A549 (cell line): ENCODE data around the gene SP140L. TPM values are rescaled to one million over a fixed set of nuclear protein-coding genes. Genes with fewer than 3 reads are reported as not detected.

Source experiments
- ATAC-seq, 2 experiments: fragments of 200-7000 bp in 1 of 2; fragments of >200 bp in 1 of 2; cut with Nextera tagmentation in 1 of 2; cut with Tn5 transposase in 1 of 2; 3 replicates each; pipeline versions ENCODE4 v1.8.0 to v1.9.1; 2018 to 2020; ENCODE audit warnings: mild to moderate bottlenecking in 1 of 2, moderate library complexity in 1 of 2
- CTCF ChIA-PET: fragments of 300-600 bp; sonication (Branson Sonifier 250); formaldehyde crosslinking; extraction: SDS; loops from one replicate; lab custom pipeline; 2021; ENCODE audit warnings: antibody characterized with exemption, inconsistent platforms; lab: Yijun Ruan, JAX
- POLR2A ChIA-PET: fragments of 350-600 bp; formaldehyde crosslinking; extraction: SDS; loops from one replicate; lab custom pipeline; 2021; ENCODE audit warnings: antibody characterized with exemption, inconsistent platforms; lab: Yijun Ruan, JAX
- DNase-seq, 2 experiments: peaks; one replicate each; pipeline versions ENCODE4 v3.0.0 to v3.0.0-alpha.2; 2011 to 2016; ENCODE audit warnings: low read depth in 1 of 2, low spot score in 1 of 2
- FAIRE-seq: peaks from 2 replicates; lab custom pipeline; 2011; peaks lifted over from hg19 to GRCh38; lab: Jason Lieb, UNC
- H3K27ac ChIP-seq, 2 experiments: fragments of >200 bp; sonication (Bioruptor Twin); formaldehyde crosslinking; 3 replicates each; pipeline ENCODE4 v1.5.1; 2016 to 2017
- H3K4me1 ChIP-seq: fragments of >200 bp; sonication (Bioruptor Twin); formaldehyde crosslinking; 3 replicates; pipeline ENCODE4 v1.6.1; 2016
- H3K4me2 ChIP-seq: fragments of >200 bp; sonication (Bioruptor Twin); formaldehyde crosslinking; 3 replicates; pipeline ENCODE4 v1.6.1; 2016
- H3K4me3 ChIP-seq: fragments of >200 bp; sonication (Bioruptor Twin); formaldehyde crosslinking; 3 replicates; pipeline ENCODE4 v1.5.1; 2016
- H3K9me3 ChIP-seq: fragments of >200 bp; sonication (Bioruptor Twin); formaldehyde crosslinking; 3 replicates; pipeline ENCODE4 v1.6.1; 2016
- CBX8 ChIP-seq: fragments of 200-600 bp; sonication (generic); IDR thresholded peaks from 2 replicates; pipeline ENCODE4 v1.6.1; 2016
- CEBPB ChIP-seq, 2 experiments: fragments of >200 bp in 1 of 2; sonication (Bioruptor Twin) in 1 of 2; formaldehyde crosslinking in 1 of 2; IDR thresholded peaks; 2 replicates each; pipeline ENCODE4 v1.6.1; 2012 to 2016
- CHD2 ChIP-seq: fragments of 150-350 bp; IDR thresholded peaks from 2 replicates; pipeline ENCODE4 v1.6.1; 2014; ENCODE audit warnings: low read length; ENCODE audit not compliant: partially characterized antibody
- FOSB ChIP-seq: fragments of 250-450 bp; sonication (Bioruptor Pico); IDR thresholded peaks from 2 replicates; pipeline ENCODE4 v1.5.0; 2020; ENCODE audit warnings: mild to moderate bottlenecking, moderate library complexity
- HES2 ChIP-seq: fragments of >200 bp; sonication (Bioruptor Twin); formaldehyde crosslinking; IDR thresholded peaks from 2 replicates; pipeline ENCODE4 v1.6.1; 2016
- HEYL ChIP-seq: fragments of 250-450 bp; sonication (Bioruptor Pico); IDR thresholded peaks from 2 replicates; pipeline ENCODE4 v1.8.0; 2021; ENCODE audit warnings: mild to moderate bottlenecking, moderate library complexity
- HOXA7 ChIP-seq: fragments of 250-450 bp; sonication (Bioruptor Pico); IDR thresholded peaks from 2 replicates; pipeline ENCODE4 v1.5.0; 2020; ENCODE audit warnings: mild to moderate bottlenecking, moderate library complexity
- HOXB5 ChIP-seq: fragments of 250-450 bp; sonication (Bioruptor Pico); IDR thresholded peaks from 2 replicates; pipeline ENCODE4 v1.5.0; 2020; ENCODE audit warnings: mild to moderate bottlenecking, moderate library complexity
- JUNB ChIP-seq: fragments of >200 bp; sonication (Bioruptor Twin); formaldehyde crosslinking; IDR thresholded peaks from 2 replicates; pipeline ENCODE4 v1.6.1; 2016
- MYC ChIP-seq: IDR thresholded peaks from 2 replicates; pipeline ENCODE4 v1.6.1; 2012; ENCODE audit warnings: mild to moderate bottlenecking, inconsistent platforms, low read length, improper control_type of control experiment, borderline replicate concordance
- NFE2L2 ChIP-seq: fragments of 150-350 bp; conservative IDR thresholded peaks from 2 replicates; pipeline ENCODE4 v1.6.1; 2014; ENCODE audit warnings: low read length
- NPAS2 ChIP-seq: fragments of 250-450 bp; sonication (Bioruptor Pico); IDR thresholded peaks from 2 replicates; pipeline ENCODE4 v1.8.0; 2022; ENCODE audit warnings: mild to moderate bottlenecking, moderate library complexity, borderline replicate concordance
- NR3C1 ChIP-seq: fragments of >200 bp; sonication (Bioruptor Twin); formaldehyde crosslinking; IDR thresholded peaks from 3 replicates; pipeline ENCODE4 v1.6.1; 2017
- RNF2 ChIP-seq: fragments of 200-600 bp; sonication (generic); IDR thresholded peaks from 2 replicates; pipeline ENCODE4 v1.6.1; 2016; ENCODE audit warnings: low read depth, mild to moderate bottlenecking, antibody characterized with exemption, moderate library complexity, borderline replicate concordance
- SMC3 ChIP-seq: fragments of >200 bp; sonication (Bioruptor Twin); formaldehyde crosslinking; IDR thresholded peaks from 3 replicates; pipeline ENCODE4 v1.6.1; 2018; ENCODE audit warnings: inconsistent platforms
- SREBF2 ChIP-seq: fragments of 450-650 bp; IDR thresholded peaks from 2 replicates; pipeline ENCODE4 v1.6.1; 2014; ENCODE audit warnings: mild to moderate bottlenecking, moderate library complexity
- USF2 ChIP-seq: fragments of 450-650 bp; IDR thresholded peaks from 2 replicates; pipeline ENCODE4 v1.6.1; 2014; ENCODE audit warnings: antibody characterized with exemption
- WGBS: methylation state at CpG from one replicate; pipeline ENCODE4 v1.1.6; 2017; ENCODE audit errors: missing lambda C conversion rate; 5-methylcytosine and 5-hydroxymethylcytosine counted together
- polyA plus RNA-seq, 4 experiments: library from polyadenylated mRNA; depleted of rRNA in 3 of 4; stranded (reverse); fragments of >200 nt; fragmentation: RNase III in 1 of 4; extraction: RNeasy Plus Mini Kit Qiagen cat#74134 plus additional on column Dnase treatment in 1 of 4; gene quantifications; 2 replicates in 3 of 4; 3 replicates in 1 of 4; pipeline ENCODE4 v1.2.3, GENCODE V29; 2011 to 2017
- TF ChIP-seq, protein P1 (sequence below): IDR thresholded peaks from 2 replicates; pipeline ENCODE4 v1.6.1; 2012
- TF ChIP-seq, protein P2 (sequence below): fragments of >200 bp; sonication (Bioruptor Twin); formaldehyde crosslinking; IDR thresholded peaks from 3 replicates; pipeline ENCODE4 v1.5.1; 2016

SP140L gene
- polyA plus RNA-seq, 2 of the 4 experiments (the other 2 are of a cell fraction), result 1.7 to 2.5 TPM

GRCh38 chr2:230429513-230429912 is 102.5 kb downstream of the SP140L start:
- TF ChIP-seq, protein P1, sequence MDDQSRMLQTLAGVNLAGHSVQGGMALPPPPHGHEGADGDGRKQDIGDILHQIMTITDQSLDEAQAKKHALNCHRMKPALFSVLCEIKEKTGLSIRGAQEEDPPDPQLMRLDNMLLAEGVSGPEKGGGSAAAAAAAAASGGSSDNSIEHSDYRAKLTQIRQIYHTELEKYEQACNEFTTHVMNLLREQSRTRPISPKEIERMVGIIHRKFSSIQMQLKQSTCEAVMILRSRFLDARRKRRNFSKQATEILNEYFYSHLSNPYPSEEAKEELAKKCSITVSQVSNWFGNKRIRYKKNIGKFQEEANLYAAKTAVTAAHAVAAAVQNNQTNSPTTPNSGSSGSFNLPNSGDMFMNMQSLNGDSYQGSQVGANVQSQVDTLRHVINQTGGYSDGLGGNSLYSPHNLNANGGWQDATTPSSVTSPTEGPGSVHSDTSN, result no peak
- Histone ChIP-seq H3K4me1 (no peaks in the 10 kb centered on the region), H3K4me2 (no peak overlapping the region), H3K9me3 (peaks cover 6% of the 10 kb centered on the region; the same call in 1 of the 3 replicates), H3K27ac (no peak overlapping the region), H3K4me3 (no peak overlapping the region)
- ATAC-seq, result no peak
- POLR2A ChIA-PET, result no interaction called here
- CTCF ChIA-PET, result no interaction called here
- no peak for FAIRE-seq
- no peak for DNase-seq

- CTCF ChIA-PET, result interaction anchor here (1.2 kb wide), 1 partner anchor 9 kb away, joined by 3 read pairs; no protein-coding TSS in a partner anchor
These were observed 104.2 kb downstream of the SP140L start for GRCh38 chr2:230430957-230431910.

DNA sequence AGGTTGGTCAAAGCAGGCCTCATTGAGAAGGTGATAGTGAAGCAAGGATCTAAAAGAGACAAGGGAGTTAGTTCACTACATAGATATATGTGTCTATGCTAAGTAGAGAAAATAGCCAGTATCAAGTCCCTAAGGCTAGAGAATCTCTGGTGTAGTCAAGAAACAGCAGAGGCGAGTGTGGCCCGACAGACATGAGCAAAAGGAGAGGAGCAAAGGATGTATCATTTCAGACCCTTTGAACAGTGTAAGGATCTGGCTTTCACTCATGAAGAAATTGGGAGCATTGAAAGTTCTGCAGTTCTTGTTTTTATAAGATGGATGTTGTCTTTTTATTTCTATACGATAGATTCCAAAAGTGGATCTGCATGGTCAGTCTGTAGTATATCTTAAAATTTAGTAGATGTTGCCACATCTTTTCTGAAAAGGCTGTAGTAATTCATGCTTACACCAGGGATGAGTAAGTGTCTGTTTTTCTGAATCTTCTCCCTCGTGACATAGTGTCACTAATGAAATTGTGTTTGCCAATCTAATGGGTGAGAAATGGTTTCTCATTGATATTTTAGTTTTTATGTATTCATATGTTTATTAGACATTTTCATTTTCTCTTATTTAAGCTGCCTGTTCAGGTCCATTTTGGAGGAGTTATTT is 107.8 kb downstream of the SP140L start:
- Histone ChIP-seq H3K4me3 (no peak overlapping the region), H3K4me2 (no peak overlapping the region), H3K27ac (no peak overlapping the region), H3K9me3 (peaks cover 8% of the 10 kb centered on the region; the same call in 2 of the 3 replicates), H3K4me1 (no peaks in the 10 kb centered on the region)
- ATAC-seq (no peak), FAIRE-seq (no peak), DNase-seq (no peak)
- 59% methylated on average over 4 of the region's 4 CpGs for WGBS
- TF ChIP-seq HEYL (CRISPR knock-in tag) (no peak), SMC3 (no peak), NFE2L2 (no peak), JUNB (no peak), MYC (no peak), CBX8 (no peak)
- TF ChIP-seq, protein P2, sequence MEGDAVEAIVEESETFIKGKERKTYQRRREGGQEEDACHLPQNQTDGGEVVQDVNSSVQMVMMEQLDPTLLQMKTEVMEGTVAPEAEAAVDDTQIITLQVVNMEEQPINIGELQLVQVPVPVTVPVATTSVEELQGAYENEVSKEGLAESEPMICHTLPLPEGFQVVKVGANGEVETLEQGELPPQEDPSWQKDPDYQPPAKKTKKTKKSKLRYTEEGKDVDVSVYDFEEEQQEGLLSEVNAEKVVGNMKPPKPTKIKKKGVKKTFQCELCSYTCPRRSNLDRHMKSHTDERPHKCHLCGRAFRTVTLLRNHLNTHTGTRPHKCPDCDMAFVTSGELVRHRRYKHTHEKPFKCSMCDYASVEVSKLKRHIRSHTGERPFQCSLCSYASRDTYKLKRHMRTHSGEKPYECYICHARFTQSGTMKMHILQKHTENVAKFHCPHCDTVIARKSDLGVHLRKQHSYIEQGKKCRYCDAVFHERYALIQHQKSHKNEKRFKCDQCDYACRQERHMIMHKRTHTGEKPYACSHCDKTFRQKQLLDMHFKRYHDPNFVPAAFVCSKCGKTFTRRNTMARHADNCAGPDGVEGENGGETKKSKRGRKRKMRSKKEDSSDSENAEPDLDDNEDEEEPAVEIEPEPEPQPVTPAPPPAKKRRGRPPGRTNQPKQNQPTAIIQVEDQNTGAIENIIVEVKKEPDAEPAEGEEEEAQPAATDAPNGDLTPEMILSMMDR, result no peak
- POLR2A ChIA-PET, result no interaction called here
- CTCF ChIA-PET, result no interaction called here

More at GRCh38 chr2:230430957-230431910, 104.2 kb downstream of the SP140L start:
- Histone ChIP-seq H3K9me3 (peaks cover 11% of the 10 kb centered on the region; the same call in 2 of the 3 replicates), H3K4me3 (no peak overlapping the region), H3K4me1 (no peaks in the 10 kb centered on the region), H3K27ac (no peak overlapping the region), H3K4me2 (no peak overlapping the region)
- POLR2A ChIA-PET, result no interaction called here
- ATAC-seq (no peak), DNase-seq (no peak), FAIRE-seq (no peak)
- WGBS, result 67% methylated on average over 1 of the region's 1 CpG
- no peak for TF ChIP-seq HOXA7
- no peak for TF ChIP-seq RNF2
- no peak for TF ChIP-seq FOSB
- TF ChIP-seq USF2, result no peak
- TF ChIP-seq CEBPB (IDR thresholded peaks at IDR 0.05), result no peak
- no peak for TF ChIP-seq NR3C1
- TF ChIP-seq HOXB5 (CRISPR knock-in tag), result no peak
- TF ChIP-seq NPAS2 (CRISPR knock-in tag), result no peak
- TF ChIP-seq HEYL (CRISPR knock-in tag), result no peak
- no peak for TF ChIP-seq SREBF2
- no peak for TF ChIP-seq CHD2
- TF ChIP-seq HES2, result no peak
